ENCODE results near the gene AGBL5.
"Not testable (repeated sequence)": the region's sequence is repeated elsewhere in the genome, so short reads cannot be mapped to it uniquely, and the experiment has no call there.

AGBL5 gene

DNA sequence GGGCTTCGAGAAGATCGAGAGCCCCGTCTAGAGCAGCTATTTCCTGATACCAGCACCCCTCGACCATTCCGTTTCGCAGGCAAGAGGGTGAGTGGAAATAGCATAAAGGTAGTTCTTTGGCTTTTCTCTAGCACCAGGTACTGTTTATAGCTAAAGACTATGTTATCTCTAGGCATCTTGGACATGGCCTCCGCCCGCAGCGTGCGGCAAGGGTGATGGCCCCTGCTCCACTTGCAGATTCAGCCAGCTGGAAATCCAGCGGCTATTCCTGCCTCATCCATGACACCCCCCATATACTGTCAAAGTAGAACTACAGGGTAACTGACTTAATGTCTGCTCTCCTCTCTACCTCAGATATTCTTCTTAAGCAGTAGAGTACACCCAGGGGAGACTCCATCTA, 3.3 kb downstream of the AGBL5 start:
- DNase-seq: no peak

DNA sequence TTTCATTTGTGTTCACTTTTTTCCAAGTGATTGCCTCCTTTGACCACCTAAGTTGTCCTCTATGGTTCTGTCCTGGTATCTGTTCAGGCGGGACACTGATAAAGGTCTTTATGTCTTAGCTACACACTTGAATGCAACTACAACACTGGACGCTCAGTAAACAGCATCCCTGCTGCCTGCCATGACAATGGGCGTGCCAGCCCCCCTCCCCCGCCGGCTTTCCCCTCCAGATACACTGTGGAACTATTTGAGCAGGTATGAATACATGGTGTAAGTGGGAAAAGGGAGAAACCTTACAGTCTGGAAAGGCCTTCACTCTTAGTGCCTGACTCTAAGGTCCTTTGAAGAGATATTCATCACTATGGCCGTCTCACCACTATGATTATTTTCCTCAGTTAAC, 5.7 kb downstream of the AGBL5 start:
- DNase-seq: no peak

DNA sequence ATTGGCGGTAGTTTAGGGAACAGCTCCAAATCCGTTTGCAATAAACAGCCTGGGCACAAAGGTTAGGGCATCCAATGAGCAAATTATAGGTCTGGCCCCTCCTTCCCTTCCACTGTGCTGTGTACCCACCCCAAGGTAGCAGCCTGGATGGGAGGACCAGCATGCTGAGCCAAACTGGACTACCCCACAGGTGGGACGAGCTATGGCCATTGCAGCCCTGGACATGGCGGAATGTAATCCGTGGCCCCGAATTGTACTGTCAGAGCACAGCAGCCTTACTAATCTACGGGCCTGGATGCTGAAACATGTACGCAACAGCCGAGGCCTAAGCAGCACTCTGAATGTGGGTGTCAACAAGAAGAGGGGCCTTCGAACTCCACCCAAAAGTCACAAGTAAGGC, 6.7 kb downstream of the AGBL5 start:
- no peak for DNase-seq

DNA sequence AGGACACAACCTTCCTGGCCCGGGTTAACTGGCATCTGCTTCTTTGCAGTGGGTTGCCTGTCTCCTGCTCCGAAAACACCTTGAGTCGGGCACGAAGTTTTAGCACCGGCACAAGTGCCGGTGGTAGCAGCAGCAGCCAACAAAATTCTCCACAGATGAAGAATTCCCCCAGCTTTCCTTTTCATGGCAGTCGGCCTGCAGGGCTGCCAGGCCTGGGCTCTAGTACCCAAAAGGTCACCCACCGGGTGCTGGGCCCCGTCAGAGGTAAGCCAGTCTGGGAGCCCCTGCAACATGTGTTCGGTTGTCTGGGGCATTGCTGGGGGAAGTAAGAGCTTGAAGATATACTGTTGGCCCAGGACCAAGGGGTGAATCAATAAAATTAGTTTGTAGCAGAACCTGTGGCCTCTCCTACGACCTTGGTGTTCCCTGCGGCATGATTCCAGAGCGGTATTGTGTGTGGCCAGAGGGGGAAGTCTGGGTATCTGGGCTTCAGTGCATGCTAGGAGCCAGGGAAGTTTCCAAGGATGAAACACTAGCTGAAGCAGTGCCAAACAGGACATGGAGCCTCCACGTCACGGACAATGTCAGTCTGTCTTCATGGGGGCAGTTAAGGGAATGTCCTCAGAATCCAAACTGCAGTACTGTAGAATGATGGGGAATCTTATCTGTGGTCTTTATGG, 7.8 kb downstream of the AGBL5 start:
- no peak for DNase-seq

DNA sequence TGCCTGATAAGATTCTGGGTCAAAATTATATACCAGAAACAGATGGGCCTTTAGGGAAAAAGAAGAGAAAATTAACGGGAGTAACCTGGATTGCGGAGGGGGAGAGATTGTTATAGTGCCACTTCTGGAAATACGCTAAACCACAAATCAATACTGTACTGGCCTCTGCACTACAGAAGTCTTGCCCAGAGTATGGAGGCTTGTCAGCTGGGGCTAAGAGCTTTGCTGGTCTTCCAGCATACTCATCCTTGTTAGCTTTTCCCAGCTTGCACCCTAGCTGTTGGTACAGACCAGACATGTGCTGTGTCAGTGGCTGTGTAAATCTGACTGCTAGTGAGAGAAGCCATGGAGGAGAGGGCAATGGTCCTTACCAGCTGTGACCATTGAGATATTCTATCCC, 8.9 kb downstream of the AGBL5 start:
- no peak for DNase-seq

DNA sequence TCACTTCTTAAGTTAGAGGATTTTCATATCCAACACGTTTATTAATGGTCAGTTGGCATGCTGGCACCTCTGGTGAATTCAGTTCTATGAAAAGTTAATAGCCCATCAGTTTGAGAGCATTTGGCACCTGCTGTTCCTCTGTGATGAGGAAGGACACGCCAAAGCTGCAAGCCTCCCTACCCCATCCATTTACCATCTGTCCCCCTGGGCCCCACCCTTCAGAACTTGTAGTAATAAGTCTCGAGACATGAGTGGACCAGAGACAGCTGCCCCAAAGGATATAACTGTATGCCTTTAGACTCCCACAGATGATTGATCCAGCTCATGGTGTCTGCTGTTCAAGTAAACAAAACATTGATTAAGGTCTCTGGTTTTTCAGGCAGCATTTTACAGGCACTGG, 13.7 kb downstream of the AGBL5 start:
- DNase-seq: no peak

DNA sequence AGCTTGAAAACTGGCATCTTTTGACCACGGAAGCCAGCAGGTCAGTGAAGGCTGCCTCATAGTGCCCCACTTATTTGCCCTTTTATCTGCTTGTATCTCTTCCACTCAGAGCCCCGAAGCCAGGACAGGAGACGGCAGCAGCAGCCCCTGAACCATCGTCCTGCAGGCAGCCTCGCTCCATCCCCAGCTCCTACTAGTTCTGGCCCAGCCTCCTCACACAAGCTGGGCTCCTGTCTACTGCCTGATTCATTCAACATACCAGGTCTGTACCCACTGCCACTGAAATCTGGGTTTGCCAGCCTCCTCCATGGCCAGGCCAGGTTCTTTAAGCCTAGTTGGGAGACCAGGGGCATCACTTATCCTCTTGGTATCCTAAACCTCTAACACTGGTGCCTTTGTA, 15.9 kb downstream of the AGBL5 start:
- no peak for DNase-seq

DNA sequence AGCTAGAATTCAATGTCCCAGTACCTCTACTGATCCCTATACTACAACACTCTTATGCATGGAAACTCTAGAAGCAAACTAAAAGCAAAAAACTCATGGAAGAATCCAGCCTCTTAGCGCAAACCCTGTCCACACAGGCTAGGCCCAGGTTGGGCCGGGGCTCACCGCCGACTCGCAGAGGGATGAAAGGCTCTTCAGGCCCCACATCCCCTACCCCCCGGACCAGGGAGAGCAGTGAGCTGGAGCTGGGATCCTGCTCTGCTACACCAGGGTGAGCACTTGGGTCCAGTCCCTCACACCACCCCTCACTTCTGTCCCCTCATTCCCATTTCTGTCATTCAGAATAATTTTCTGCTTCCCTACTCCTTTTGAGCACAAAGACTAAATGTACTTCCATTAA, 18.0 kb downstream of the AGBL5 start:
- no peak for DNase-seq

DNA sequence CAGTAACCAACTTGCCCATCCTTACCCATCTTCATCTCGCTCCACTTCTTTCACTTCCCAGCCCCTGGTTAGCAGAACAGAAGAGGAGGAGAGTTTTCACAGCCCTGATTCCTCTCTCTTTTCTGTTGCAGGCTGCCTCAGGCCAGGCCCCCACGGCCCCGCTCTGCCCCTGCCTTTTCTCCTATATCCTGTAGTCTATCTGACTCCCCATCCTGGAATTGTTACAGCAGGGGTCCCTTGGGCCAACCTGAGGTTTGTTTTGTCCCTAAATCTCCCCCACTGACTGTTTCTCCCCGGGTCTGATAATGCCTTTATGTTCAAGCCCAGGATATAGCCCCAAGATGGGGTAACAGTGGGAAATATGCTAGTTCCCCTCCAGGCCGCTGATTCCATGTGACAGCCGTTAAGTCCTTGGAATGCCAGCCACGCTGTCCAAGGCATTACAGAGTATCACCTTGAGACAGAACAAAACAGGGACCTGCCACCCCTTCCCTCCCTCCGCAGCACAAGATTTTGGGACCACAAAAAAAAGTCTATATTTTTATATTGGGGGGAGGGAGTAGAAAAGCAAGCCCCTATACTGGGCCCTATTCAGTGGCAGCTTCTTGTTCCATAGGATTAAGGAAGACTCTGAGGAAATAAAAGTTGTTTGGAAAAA, 18.6 kb downstream of the AGBL5 start:
- no peak for DNase-seq

DNA sequence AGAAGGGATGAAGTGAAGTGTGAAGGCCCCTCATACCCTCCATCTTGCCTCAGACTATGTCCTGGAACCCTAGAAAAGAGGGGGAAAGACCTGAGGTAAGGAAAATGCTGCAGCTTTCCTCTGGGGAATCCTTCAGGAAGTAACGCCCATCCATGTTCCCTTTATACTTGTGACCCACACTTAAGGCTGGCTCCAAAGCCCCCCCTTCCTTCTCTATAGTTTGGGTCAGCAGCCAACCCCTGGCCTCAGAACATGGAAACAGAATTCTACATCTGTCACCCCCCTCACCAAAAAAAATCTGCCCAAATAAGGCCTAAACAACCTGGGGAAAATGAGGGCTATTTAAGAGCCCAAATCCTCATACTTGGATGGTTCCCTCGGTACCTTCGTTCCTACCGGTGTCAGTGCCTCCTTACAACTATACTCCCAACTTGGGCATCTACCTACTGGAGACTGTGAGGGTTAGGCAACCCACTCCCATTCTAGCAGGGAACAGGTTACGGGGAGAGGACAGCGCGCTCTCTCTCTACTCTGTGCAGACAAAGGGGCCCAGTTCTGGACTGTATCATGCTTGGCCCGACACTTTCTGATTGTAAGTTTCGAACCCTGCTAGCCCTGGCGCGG, 19.3 kb downstream of the AGBL5 start:
- DNase-seq: no peak

DNA sequence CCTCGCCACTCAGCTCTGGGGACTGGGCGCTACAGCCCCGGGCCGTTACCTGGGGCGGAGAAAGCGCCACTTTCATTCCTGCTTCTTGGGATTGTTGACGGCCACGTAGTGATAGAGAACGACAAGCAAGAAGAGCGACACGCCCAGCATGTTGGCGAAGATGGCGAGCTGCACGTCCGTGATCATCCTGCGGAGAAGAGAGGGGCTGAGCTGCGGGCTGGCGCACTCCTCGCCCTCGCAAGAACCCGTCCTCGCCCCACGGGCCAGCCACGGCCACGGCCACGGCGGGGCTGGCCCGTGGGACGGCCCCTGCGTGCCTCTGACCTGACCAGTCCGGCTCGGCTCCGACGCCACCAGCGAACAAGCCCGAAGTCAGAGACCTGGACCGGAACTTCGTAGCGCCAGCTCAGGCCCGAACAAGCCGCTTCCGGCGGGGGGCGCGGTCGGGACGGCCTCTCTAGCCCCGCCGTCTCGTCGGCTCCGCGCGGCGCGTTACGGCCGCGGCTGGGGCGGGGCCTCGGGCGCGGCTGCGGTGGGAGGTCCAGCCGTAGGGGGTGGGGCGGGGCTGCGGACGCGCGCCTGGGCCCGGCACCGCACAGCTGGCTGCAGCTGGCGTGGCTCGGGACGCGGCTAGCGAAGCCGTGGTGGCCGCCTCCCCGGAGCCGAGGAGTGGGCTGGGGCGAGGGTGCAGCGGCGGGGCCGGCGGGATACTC, 20.0 kb downstream of the AGBL5 start, which contains the start of gene OST4:
Gene OST4, minus strand, starts transcription at position 378 of the 713 bp plus-strand sequence.
- peak; percentile 94 for DNase-seq

DNA sequence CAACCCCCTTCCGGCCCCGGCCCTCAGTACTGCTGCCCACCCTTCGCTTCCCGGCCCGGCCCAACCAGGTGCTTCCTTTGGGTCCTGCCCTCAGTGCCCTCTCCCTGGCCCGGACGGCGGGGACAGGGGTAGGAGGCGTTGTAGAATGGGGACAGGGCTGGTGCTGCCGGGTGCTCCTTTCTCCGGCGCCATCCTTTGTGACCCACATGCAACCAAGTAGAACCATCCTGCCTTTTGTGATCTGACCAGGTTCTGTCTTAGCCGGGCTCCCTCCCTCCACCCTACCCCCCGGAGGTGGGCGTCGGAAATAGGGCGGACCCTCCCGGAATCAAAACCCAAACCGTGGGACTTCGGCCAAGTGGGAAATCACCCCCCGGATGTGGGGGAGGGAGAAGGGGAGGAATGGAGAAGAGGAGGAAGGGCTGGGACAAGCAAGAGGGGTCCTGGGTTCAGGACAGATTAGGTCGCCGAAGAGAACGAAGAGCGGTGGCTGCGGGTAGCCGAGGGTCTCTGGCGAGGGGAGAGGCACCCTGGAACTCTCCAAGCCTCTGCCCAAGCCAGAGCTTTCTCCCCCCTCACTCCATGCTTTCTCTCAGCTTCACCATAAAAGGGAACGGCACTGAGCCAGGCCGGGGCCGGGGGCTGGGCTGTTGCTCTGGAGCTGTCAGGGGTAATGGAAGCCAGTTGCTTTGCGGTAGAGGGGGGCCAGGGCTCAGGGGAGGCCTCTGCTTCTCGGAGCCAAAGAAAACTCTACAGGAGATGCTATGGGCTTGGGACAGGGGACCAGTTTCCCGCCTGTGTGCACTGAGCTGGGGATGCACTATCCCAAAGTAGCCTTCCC, 20.7 kb downstream of the AGBL5 start:
- peak; percentile 69 for DNase-seq

DNA sequence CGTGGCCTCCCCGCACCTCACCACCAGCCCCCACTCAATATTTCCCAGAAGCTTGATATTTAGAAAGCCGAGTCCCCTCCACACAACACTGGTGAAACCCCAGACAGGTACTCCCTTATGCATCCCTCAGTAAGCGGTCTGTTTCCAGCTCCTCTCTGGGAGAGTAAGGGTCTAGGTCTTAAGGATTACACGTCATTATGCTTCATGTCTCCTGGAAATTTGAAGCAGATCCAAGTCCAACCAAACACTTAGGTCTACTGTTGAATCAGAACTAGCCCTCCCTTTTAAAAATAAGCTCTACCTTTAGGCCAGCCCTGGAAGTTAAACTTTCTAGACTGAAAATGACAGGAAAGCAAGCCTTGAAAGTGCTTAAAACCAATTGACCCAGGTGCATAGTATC, 21.5 kb downstream of the AGBL5 start:
- no peak for DNase-seq

DNA sequence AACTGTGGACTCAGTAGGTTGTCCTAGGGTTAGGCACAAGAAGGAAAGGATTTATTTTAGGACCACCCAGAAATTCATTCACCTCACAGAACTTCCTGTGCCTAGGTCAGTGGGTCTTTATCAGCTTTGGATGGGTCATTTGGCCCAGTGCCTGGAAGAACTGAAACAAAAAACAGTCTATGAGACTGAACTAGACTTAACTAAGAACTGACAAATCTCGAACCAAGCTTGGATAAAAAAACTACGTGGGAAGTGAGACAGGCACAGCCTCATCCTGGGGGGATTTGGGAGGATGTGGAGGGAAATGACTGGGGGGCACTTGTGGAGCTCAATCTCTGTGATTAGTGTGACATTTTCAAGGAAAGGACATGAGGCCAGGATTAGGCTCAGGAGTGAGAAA, 22.3 kb downstream of the AGBL5 start:
- no peak for DNase-seq

DNA sequence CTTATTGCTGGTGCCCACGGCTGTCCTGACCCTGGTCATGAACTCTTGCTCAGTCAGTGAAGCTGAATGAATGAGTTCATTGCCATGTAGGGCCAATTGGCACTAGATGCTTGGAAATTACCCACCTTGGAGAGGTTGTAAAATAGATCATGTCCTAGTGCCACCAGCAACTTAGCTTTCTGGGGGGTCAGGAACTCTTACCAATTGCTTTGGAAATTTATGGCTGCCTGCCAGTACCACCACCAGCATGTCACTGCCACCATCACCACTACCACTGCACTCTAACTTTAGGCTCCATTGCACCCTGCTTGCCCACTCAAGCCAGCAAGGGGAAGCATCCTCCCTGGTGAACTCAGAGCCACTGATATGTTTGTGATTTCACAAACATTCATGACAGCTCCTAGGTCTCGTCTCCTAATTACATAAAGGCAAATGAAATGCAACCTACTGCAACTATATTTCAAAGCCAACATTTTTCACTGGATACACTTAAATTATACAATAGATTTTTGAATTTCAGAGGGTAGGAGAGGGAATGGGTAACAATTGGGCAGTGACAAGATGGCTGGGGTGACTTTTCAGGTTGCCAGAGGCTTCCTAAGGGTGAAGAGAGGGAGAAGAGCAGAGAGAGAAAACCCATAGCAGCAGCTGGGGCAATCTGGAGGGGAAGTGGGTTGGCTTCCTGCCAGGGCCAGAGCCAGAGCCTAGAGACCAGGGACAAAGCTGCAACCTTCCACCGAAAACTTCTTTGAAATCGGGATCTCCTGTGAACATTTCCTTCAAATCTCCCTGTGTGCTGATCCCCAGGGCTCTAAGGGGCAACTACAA, 23.5 kb downstream of the AGBL5 start:
- DNase-seq: peak; percentile 9

DNA sequence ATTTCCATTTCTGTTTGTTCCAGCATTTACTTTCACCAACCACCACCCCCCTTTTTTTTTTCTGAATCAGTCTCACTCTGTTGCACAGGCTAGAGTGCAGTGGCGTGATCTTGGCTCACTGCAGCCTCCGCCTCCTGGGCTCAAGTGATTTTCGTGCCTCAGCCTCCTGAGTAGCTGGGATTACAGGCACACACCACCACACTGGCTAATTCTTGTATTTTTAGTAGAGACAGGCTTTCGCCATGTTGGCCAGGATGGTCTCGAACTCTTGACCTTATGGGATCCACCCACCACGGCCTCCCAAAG, 24.1 kb downstream of the AGBL5 start:
- not testable (repeated sequence) for DNase-seq

DNA sequence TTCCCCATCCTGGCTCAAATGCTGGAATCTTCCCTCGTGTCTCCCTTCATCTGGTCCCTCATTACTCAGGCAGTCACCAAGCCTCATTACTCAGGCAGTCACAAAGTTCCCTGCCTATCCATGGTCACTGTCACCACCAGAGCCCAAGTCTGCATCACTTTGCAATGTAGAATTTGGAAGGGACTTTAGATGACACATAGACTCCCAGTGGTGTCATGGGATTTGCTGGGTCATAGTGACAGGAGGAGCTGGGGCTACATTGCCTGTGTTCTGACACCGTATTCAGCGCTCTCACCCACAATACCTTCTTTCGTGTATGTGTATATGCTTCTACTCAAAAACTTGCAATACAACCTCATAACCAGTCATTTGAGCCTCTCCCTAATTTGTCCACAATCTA, 24.9 kb downstream of the AGBL5 start:
- DNase-seq: no peak

DNA sequence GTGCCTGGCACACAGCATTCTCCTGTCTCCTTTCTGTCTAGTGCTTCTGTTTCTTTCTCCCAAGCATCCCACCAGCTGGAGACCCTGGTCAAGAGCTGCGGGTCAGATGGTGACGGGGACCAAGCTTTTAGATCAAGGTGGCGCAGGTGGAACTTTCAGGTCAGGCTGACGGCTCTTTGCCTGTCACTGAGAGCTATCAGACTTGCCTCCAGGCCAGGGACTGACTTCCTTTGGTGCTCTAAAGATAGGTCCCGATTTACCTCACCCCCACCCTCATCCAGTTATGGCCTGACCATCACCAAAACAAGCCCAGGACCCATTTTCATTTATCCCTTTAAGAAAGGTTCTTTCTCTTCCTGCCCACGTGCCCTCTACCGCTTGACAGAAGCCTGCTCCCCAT, 25.8 kb downstream of the AGBL5 start:
- no peak for DNase-seq

DNA sequence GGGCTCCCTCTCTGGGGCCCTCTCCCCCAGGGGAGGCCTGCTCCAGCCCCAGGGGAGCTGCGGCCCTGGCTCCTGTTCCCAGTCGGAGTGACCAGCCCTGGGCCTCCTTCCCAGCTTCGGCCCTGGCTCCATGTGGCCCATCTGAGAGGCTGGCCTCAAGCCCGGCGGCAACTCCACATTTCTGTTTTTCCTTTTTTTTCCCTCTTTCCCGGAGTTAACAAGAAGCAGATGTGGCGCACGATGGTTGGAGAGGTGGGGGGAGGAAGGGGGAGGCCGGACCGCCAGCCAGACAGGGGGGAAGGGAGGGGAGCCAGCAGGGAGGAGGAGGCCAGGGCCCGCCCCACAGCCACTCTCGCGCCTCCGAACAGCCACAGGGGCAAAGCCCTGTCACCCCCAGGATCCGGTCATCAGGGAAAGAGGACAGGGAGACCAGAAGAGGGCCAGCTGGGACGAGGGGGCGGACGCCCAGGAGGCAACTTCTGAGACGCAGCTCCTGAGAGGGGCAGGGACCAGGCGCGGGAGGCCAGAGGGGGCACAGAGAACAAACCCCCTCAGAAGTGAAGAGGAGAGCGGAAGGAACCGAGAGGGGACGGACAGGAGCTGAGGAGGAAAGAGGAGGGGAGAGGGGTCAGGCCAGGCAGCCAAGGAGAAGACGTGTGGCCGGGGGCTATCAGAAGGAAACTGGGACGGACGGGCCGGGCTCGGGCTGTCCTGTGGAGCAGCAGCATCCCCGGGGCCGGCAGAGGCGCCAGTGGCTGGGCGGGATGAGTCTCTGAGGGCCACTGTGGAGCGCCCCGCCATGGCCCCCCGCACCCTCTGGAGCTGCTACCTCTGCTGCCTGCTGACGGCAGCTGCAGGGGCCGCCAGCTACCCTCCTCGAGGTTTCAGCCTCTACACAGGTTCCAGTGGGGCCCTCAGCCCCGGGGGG, 27.1 kb downstream of the AGBL5 start, which contains the start of gene EMILIN1:
Gene EMILIN1, plus strand, starts transcription at position 349 of the 928 bp plus-strand sequence. Its CDS starts 451 bp downstream, at position 800.
- no peak for DNase-seq

DNA sequence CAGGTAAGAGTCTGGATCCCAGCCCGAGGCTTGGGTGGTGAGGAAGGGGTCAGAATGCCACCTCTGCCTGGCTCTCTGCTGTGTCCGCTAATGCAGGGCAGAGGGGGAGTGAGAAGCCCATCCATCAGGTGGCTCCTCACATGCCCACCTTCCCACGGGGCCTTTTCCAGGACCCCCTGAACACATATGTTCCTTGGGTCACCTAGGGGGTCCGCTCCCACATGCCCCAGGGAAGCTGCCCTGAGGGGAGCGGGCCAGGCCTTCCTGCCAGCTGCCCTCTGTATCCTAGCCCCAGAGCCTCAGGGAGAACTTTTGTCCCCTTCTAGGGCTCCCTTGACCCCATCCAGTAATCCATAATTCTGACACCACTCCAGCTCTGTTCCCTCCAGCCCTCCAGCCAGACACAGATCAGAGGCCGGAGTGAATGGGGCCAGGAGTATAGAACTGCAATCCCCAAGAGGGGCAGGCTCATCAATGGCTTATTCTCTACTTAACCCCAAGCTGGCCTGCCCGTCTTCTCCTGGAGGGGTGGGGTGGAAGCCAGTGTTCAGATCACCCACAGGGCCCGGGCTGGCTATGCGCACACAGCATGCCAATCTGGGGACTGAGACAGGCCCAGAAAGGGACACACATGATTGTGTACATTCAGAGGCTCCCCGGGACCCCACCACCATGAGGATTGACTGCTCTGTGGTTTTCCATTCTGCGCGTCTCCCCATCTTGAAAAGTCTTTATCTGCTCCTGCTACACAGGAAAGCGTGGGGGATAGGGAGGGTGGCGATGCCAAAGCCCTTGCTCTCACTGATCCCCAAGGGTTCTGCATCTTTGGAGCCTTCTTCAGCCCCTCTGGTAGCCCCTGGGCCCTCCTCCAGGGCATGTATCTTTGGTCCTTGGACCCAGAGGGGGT, 28.0 kb downstream of the AGBL5 start:
- no peak for DNase-seq

Measured in DMS53 (cell line).